Measurements from ENCODE around the gene KIF2C.

GRCh38 chr1:44808063-44808937, 68.7 kb downstream of the KIF2C start, which contains the start of gene BTBD19:
- TF ChIP-seq, protein P1, sequence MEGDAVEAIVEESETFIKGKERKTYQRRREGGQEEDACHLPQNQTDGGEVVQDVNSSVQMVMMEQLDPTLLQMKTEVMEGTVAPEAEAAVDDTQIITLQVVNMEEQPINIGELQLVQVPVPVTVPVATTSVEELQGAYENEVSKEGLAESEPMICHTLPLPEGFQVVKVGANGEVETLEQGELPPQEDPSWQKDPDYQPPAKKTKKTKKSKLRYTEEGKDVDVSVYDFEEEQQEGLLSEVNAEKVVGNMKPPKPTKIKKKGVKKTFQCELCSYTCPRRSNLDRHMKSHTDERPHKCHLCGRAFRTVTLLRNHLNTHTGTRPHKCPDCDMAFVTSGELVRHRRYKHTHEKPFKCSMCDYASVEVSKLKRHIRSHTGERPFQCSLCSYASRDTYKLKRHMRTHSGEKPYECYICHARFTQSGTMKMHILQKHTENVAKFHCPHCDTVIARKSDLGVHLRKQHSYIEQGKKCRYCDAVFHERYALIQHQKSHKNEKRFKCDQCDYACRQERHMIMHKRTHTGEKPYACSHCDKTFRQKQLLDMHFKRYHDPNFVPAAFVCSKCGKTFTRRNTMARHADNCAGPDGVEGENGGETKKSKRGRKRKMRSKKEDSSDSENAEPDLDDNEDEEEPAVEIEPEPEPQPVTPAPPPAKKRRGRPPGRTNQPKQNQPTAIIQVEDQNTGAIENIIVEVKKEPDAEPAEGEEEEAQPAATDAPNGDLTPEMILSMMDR (IDR thresholded peaks at IDR 0.05 in 4 of 5, conservative IDR thresholded peaks at IDR 0.05 in 1 of 5) = no peak
- peak; percentile 10 to 29 for TF ChIP-seq POLR2A (IDR thresholded peaks at IDR 0.05)

Measured in gastrocnemius medialis (tissue), 4 donors.